ENCODE data around the gene SRD5A1.
A peak's percentile ranks its signal among the peaks of the same experiment; 100 is the strongest.

The SRD5A1 gene

GRCh38 chr5:6603643-6604042 is 29.6 kb upstream of the SRD5A1 start:
- intact Hi-C loops (cut with DNase I): no loop called here
- no peak for DNase-seq

GRCh38 chr5:6604341-6604740 is 28.9 kb upstream of the SRD5A1 start:
- intact Hi-C loops (cut with DNase I): no loop called here
- no peak for DNase-seq

- intact Hi-C loops (cut with DNase I): no loop called here
- DNase-seq: no peak
Measured at GRCh38 chr5:6604946-6605345, 28.3 kb upstream of the SRD5A1 start.

- DNase-seq: no peak
- intact Hi-C loops (cut with DNase I): no loop called here
Measured at GRCh38 chr5:6606884-6607558, 26.2 kb upstream of the SRD5A1 start.

- no peak for DNase-seq
- intact Hi-C loops (cut with DNase I): no loop called here
Measured at GRCh38 chr5:6607559-6607936, 25.7 kb upstream of the SRD5A1 start.

GRCh38 chr5:6608016-6608415 is 25.2 kb upstream of the SRD5A1 start:
- intact Hi-C loops (cut with DNase I): no loop called here
- DNase-seq: no peak

- no peak for DNase-seq
- intact Hi-C loops (cut with DNase I): no loop called here
Measured at GRCh38 chr5:6611334-6612256, 21.6 kb upstream of the SRD5A1 start.

- intact Hi-C loops (cut with DNase I): no loop called here
- DNase-seq: no peak
Measured at GRCh38 chr5:6615034-6615815, 18.0 kb upstream of the SRD5A1 start.

- DNase-seq: no peak
- intact Hi-C loops (cut with DNase I): no loop called here
Measured at GRCh38 chr5:6616632-6617031, 16.6 kb upstream of the SRD5A1 start.

GRCh38 chr5:6623228-6623627 is 10.0 kb upstream of the SRD5A1 start:
- DNase-seq: no peak
- intact Hi-C loops (cut with DNase I): no loop called here

- intact Hi-C loops (cut with DNase I): no loop called here
- no peak for DNase-seq
Measured at GRCh38 chr5:6623941-6624340, 9.3 kb upstream of the SRD5A1 start.

- intact Hi-C loops (cut with DNase I): no loop called here
- no peak for DNase-seq
Measured at GRCh38 chr5:6626508-6626907, 6.7 kb upstream of the SRD5A1 start.

- DNase-seq: no peak
- intact Hi-C loops (cut with DNase I): loop anchor here (10.0 kb wide), 1 partner anchor 113 kb away; no protein-coding TSS in a partner anchor
Measured at GRCh38 chr5:6631441-6631840, 1.8 kb upstream of the SRD5A1 start.

GRCh38 chr5:6632324-6632887 is 834 bp upstream of the SRD5A1 start:
- DNase-seq: peak in 5 of 10 donors; percentile 4 to 87 (median 17)
- intact Hi-C loops (cut with DNase I): loop anchor here (10.0 kb wide), 1 partner anchor 112 kb away; no protein-coding TSS in a partner anchor

GRCh38 chr5:6633469-6634245 is 417 bp downstream of the SRD5A1 start:
- peak in 5 of 10 donors; percentile 12 to 91 (median 39) for DNase-seq
- intact Hi-C loops (cut with DNase I): loop anchor here (1.0 to 10.0 kb wide), 2 partner anchors 79 to 111 kb away; no protein-coding TSS in a partner anchor

- intact Hi-C loops (cut with DNase I): loop anchor here (10.0 kb wide), 1 partner anchor 110 kb away; no protein-coding TSS in a partner anchor
- no peak for DNase-seq
Measured at GRCh38 chr5:6634306-6634705, 1.1 kb downstream of the SRD5A1 start.

- intact Hi-C loops (cut with DNase I): loop anchor here (10.0 kb wide), 1 partner anchor 110 kb away; no protein-coding TSS in a partner anchor
- no peak for DNase-seq
Measured at GRCh38 chr5:6634788-6635430, 1.7 kb downstream of the SRD5A1 start.

GRCh38 chr5:6636293-6636692 is 3.1 kb downstream of the SRD5A1 start:
- no peak for DNase-seq
- intact Hi-C loops (cut with DNase I): loop anchor here (10.0 kb wide), 1 partner anchor 109 kb away; no protein-coding TSS in a partner anchor

- intact Hi-C loops (cut with DNase I): loop anchor here (10.0 kb wide), 1 partner anchor 108 kb away; no protein-coding TSS in a partner anchor
- DNase-seq: no peak
Measured at GRCh38 chr5:6637022-6637421, 3.8 kb downstream of the SRD5A1 start.
